ENCODE measurements around the gene APBA1. TPM values are rescaled to one million over a fixed set of nuclear protein-coding genes. Genes with fewer than 3 reads are reported as not detected.

Gene APBA1
- total RNA-seq, 1 donor from 2014 or later, result 5.9 TPM

- TF ChIP-seq EZH2 (IDR thresholded peaks at IDR 0.05; ENCODE audit: insufficient read depth, low read length), result no peak
- TF ChIP-seq CTCF (IDR thresholded peaks at IDR 0.05; ENCODE audit: insufficient read depth, low read depth, low read length), result no peak
- H3K4me2 ChIP-seq (ENCODE audit: low read length), result peak overlapping the region; percentile 56
- no peaks in the 10 kb centered on the region for H3K9me3 ChIP-seq (ENCODE audit: insufficient read depth, low read depth, low read length)
- Mint-ChIP-seq H3K27me3 (ENCODE audit: low read depth, unreplicated experiment) (no peaks in the 10 kb centered on the region), H3K9me3 (ENCODE audit: unreplicated experiment) (no peaks in the 10 kb centered on the region), H3K4me3 (ENCODE audit: unreplicated experiment) (peak overlapping the region; percentile 40), H3K36me3 (ENCODE audit: low read depth, unreplicated experiment) (no peaks in the 10 kb centered on the region), H3K27ac (ENCODE audit: unreplicated experiment) (peak overlapping the region; percentile 59), H3K4me1 (ENCODE audit: low read depth, unreplicated experiment) (peaks cover 49% of the 10 kb centered on the region)
- peak; percentile 63 for DNase-seq (ENCODE audit: low read depth)
- H3K79me2 ChIP-seq (ENCODE audit: insufficient read depth, low read length), result no peaks in the 10 kb centered on the region
- no peak overlapping the region for H3K9ac ChIP-seq (ENCODE audit: low read length)
- no peaks in the 10 kb centered on the region for H3K27me3 ChIP-seq (ENCODE audit: insufficient read depth, low read length)
- H3K36me3 ChIP-seq (ENCODE audit: insufficient read depth, low read length), result no peaks in the 10 kb centered on the region
- no peak overlapping the region for H3K4me3 ChIP-seq (ENCODE audit: insufficient read depth, low read depth, low read length)
- no peak overlapping the region for H2AFZ ChIP-seq (ENCODE audit: low read depth, low read length)
- no peaks in the 10 kb centered on the region for H4K20me1 ChIP-seq (ENCODE audit: insufficient read depth, low read length)
- H3K4me1 ChIP-seq (ENCODE audit: insufficient read depth, low read length), result peaks cover 36% of the 10 kb centered on the region
- H3K27ac ChIP-seq (ENCODE audit: low read depth, low read length), result peak overlapping the region; percentile 11
- peak; percentile 98 for FAIRE-seq
These were observed 292.7 kb downstream of the APBA1 start for GRCh38 chr9:69379270-69379982.

GRCh38 chr9:69377981-69378380, 294.2 kb downstream of the APBA1 start:
- Mint-ChIP-seq H3K27ac (ENCODE audit: unreplicated experiment) (no peak overlapping the region), H3K36me3 (ENCODE audit: low read depth, unreplicated experiment) (no peaks in the 10 kb centered on the region), H3K4me1 (ENCODE audit: low read depth, unreplicated experiment) (peaks cover 49% of the 10 kb centered on the region), H3K27me3 (ENCODE audit: low read depth, unreplicated experiment) (no peaks in the 10 kb centered on the region), H3K4me3 (ENCODE audit: unreplicated experiment) (no peak overlapping the region), H3K9me3 (ENCODE audit: unreplicated experiment) (no peaks in the 10 kb centered on the region)
- Histone ChIP-seq H3K4me2 (ENCODE audit: low read length) (no peak overlapping the region), H4K20me1 (ENCODE audit: insufficient read depth, low read length) (no peaks in the 10 kb centered on the region), H3K4me3 (ENCODE audit: insufficient read depth, low read depth, low read length) (no peak overlapping the region), H2AFZ (ENCODE audit: low read depth, low read length) (no peak overlapping the region), H3K27ac (ENCODE audit: low read depth, low read length) (no peak overlapping the region), H3K9me3 (ENCODE audit: insufficient read depth, low read depth, low read length) (no peaks in the 10 kb centered on the region), H3K36me3 (ENCODE audit: insufficient read depth, low read length) (no peaks in the 10 kb centered on the region), H3K9ac (ENCODE audit: low read length) (no peak overlapping the region), H3K4me1 (ENCODE audit: insufficient read depth, low read length) (peaks cover 36% of the 10 kb centered on the region), H3K27me3 (ENCODE audit: insufficient read depth, low read length) (no peaks in the 10 kb centered on the region), H3K79me2 (ENCODE audit: insufficient read depth, low read length) (no peaks in the 10 kb centered on the region)
- TF ChIP-seq EZH2 (IDR thresholded peaks at IDR 0.05; ENCODE audit: insufficient read depth, low read length) (no peak), CTCF (IDR thresholded peaks at IDR 0.05; ENCODE audit: insufficient read depth, low read depth, low read length) (no peak)
- DNase-seq (ENCODE audit: low read depth), result no peak
- no peak for FAIRE-seq

Other genes with a start within 250 kb of the APBA1 start
- 73.9 and 76.8 TPM in 2 replicates for gene PTAR1, start 87.6 kb upstream of the APBA1 start, total RNA-seq
- gene CFAP95, start 148.4 kb upstream of the APBA1 start, total RNA-seq, result 0.53 and 0.91 TPM in 2 replicates

All from astrocyte (in vitro differentiated cells and primary cell).